GOT3 (cell line): ENCODE measurements around the gene UBAC2.

Source experiments
- DNase-seq: peaks from one replicate; lab custom pipeline; 2025; ENCODE audit warnings: mixed read lengths; lab: John Stamatoyannopoulos, UW

UBAC2 gene

DNA sequence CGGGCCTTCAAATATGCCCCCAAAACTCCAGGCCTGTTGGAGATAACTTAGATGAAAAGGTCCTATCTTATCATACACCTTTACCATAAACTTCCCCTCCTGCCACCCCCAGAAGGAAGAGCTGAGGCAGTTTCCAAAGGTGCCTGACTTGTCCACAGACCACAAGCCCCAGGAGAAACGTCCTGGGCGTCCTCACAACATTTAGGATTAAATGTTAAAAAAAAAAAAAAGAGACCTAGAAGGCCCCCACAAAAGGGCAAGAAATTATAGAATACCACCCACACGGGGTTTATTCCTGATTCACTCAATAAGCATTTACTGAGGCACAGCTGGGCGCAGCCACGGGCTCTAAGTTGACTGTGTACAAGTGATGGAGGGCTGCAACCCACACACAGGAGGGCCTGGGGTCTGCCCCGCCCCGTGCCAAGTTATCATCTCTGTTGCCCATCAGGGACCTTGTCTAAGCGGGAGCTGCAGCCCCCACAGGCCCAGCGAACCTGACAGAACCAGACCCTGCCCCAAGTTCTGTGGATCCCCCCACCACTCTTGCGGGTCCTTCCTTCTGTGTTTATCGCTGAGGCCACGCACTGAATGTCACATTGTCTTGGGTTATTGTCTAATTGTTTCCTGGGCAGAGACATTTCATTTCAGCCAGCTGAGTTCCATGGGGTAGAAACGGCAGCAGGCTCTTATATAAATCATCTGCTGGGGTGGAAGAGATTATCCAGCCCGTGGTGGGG, 217.6 kb downstream of the UBAC2 start:
- DNase-seq, result no peak

DNA sequence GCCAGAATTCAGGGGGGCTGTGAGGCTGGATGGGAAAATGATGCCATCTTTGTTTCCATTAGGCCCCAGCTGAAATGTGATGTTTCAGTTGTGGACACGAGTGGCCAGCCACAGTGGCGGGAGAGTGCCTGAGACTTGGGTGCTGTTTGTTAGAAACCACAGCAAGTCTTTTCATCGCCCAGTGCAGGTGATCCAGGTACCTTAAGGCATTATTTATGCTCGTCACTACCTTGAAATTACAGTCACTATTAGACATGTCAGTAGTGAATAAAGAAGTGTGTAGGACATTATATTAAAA, 218.1 kb downstream of the UBAC2 start:
- no peak for DNase-seq

GRCh38 chr13:99419591-99420243, 219.1 kb downstream of the UBAC2 start:
- no peak for DNase-seq

DNA sequence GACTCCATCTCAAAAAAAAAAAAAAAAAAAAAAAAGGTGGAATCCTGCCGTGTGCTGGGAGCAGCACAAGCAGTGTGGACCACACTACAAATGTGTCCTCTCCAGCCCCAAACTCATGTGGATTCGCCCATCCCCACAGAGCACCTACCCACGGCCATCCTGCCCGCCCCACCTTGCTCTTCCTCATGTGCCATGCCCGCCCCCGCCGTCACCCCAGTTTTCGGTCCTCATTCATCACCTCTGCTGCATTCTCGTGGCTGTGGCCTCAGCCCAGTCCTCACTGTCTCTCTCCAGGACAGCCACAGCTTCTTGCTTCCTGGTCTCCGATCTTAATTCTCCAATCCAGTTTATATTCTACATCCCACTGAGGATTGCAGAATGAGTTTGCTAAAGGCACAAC, 220.6 kb downstream of the UBAC2 start:
- no peak for DNase-seq

- DNase-seq, result no peak
These were observed 221.3 kb downstream of the UBAC2 start for GRCh38 chr13:99421758-99422585.

GRCh38 chr13:99422586-99423220, 222.0 kb downstream of the UBAC2 start:
- DNase-seq, result no peak

DNA sequence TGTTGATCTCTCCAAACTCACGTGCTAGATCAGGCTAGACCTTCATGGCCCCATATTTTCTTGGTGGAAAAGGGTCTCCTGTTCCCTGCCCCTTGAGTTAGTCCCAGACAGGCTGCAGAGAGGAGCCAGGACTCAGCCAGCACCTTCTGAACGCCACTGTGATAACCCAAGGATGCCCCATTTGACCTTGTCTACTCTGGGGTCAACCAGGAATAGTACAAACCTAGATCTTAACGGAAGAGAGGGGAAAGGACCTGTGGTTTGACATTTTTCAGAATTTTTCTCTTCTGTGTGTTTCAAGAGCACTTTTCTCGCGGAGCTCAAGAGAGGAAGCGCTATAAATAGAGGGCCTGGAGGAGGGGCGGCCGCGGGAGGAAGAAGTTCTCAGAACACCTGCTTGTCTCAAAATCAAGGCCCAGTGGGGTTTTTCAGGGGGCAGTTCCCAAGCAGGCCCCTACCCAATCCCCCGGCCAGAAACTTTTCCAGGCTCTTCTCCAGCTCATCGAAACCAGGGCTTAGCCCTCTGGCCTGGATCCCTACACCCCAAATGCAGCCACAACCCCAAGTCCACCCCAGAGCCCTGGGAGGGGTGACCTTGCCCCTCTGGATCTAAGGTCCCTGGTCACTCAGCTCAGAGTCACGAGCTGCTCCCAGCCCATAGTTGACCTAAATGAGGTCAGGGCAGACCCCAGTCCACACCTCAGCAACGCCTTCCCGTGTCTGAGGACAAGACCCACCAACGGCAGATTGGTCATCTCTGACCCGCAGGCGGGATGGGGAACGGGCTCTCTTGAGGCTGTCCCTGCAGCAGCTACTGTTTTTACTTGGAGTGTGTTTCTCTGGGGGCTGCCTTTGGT, 225.1 kb downstream of the UBAC2 start:
- DNase-seq, result no peak

DNA sequence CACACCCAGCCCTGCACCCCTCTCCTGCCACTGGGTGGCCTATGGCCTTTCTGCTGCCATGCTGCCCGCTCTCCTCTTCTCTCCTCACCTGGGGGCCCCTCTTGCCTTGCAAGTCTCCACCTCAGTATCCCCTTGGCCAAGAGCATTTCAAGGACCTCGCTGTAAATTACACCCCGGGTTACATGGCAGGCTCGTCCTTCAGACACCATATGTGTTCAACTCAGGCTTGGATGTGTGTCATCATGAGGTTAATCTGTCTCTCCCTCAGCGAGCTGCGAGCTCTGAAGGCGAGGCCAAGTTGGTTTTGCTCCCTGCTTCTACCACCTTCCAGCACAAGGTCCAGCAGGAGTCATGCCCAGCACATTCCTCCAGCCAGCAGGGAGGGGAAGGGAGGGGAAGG, 225.8 kb downstream of the UBAC2 start:
- no peak for DNase-seq

DNA sequence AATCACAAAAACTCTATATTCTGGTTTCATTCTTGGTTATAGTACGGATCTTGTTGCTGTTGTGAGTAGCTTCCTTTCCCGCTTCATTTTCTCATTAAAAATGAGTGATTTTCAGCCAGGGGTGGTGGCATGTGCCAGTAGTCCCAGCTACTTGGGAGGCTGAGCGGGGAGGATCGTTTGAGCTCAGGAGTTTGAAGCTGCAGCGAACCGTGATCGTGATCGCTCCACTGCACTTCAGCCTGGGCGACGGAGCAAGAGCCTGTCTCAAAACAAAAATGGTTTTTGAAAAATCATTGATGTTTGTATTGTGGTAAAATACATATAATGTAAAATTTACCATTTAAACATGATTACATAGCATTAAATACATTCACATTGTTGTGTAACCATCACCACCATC, 229.0 kb downstream of the UBAC2 start:
- DNase-seq, result no peak

DNA sequence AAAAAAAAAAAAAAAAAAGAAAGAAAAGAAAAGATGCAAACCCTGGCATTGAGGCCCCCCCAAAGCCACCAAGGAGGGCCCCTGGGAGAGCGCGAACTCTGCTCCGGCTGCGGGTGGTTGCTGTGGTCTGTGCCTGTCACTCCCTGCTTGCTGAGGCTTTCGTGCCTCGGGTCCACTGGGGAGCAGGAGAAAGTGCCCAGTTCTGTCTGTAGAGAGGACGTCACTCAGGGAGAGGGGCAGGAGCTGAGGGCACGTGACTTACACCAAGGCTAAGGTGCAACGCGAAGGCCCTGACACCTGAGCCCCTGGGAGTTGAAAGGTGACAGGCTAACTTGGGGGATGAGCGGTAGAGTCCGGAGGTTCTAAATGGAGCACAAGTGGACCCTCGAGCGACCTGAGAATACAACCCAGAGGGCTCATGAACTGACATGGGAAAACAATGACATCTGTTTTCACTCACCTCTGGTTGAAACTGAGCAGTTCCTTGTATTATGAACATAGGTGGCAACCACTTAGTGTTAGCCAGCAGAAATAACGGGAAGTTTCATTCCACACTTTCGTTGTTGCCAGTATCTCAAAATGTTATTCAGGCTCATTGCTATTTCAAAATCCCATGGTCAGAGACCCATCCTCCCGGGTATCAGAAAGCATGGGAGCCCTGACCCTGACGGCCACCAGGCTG, 231.4 kb downstream of the UBAC2 start:
- DNase-seq, result no peak

DNA sequence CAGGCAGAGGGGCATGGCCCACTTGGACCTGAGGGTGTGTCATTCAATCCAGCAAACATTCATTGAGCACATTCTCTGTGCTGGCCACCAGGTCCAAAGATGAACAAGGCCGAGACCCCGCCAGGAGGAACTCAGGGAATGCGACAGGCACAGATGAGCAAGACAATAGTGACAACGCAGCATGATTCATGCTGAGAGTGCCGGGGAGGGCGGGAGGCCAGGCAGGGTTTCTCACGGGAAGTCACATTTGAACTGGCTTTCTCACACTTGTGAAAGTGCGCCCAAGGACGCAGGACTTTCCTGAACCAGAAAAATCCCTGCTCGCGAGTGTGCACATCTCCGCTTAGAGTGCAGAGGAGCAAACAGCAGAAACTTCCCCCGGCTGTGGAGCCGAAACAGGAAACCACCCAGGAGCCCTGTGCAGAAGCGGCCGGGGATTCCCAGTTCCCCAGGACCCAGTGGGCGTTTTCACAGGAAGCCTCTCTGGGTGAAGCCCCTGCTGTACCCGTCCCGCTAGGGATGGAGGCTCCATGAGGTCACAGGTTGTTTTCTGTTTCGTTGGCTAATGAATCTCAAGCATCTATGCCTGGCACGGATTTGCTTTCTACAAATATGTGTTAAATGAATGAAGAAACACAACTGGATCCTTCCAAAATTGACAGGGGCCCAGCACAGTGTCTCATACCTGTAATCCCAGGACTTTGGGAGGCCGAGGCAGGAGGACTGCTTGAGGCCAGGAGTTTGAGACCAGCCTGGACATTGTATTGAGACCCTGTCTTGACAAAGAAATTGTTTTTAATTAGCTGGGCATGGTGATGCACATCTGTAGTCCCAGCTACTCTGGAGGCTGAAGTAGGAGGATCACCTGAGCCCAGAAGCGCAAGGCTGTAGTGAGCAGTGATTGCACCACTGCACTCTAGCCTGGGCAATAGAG, 232.2 kb downstream of the UBAC2 start:
- peak; percentile 21 for DNase-seq

DNA sequence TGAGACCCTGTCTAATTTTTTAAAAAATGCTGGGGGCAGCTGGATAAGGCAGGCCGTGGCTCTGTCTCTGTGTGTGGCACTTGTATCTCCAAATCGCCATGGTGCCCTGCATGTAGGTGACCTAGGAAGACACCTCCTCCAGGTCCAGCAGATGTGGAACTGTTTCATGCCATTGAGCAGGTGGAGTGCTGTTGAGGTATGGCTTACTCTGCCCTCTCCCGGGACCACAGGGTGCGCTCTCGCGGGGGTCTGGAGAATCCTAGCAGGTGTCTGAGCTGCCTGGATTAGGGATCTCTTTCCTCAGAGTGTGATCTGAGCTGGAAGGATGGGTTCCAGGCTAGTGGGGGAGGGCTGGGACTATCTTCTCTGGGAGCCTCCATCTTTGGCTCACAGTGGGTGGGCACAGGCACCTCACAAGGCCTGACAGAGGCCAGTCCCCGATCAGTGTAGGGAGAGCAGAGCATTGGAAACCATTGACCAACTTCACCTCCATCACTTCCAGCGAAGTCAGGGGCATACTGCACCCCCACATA, 233.0 kb downstream of the UBAC2 start:
- DNase-seq, result no peak

- no peak for DNase-seq
These were observed 233.7 kb downstream of the UBAC2 start for GRCh38 chr13:99434258-99434788.

DNA sequence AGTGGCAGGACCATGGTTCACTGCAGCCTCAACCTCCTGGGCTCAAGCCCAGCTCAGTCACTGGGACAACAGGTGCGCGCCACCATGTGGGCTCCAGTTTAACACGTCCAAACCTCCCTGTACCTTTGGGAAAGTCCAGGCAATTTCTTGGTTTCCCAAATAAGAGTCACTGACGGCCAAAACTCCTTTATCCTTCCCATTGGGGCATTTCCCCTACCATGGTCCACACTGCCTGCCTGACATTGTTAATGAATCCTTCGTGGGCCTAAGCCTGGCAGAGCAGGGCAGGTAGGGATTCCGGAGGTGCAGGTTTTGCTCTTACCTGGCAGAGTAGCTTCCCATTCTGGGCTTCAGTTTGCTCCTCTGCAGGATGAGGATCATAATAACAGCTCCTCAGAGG, 234.5 kb downstream of the UBAC2 start:
- no peak for DNase-seq

GRCh38 chr13:99435998-99436397, 235.3 kb downstream of the UBAC2 start:
- DNase-seq, result no peak
